GM10266 (cell line): ENCODE results near the gene CACNB4.

Experiments
- DNase-seq: peaks from one replicate; pipeline ENCODE4 v3.0.0; 2012; ENCODE audit errors: extremely low spot score
- CTCF ChIP-seq: IDR thresholded peaks from 2 replicates; pipeline ENCODE4 v1.5.1; 2012; ENCODE audit warnings: mild to moderate bottlenecking, low read depth; ENCODE audit not compliant: control insufficient read depth, insufficient read depth; ENCODE audit errors: missing control alignments

CACNB4 gene

GRCh38 chr2:151991010-151991409, 107.8 kb downstream of the CACNB4 start:
- no peak for DNase-seq
- TF ChIP-seq CTCF = no peak

- TF ChIP-seq CTCF = no peak
- DNase-seq = no peak
Measured at GRCh38 chr2:151989378-151989777, 109.5 kb downstream of the CACNB4 start.

- no peak for TF ChIP-seq CTCF
Measured at GRCh38 chr2:151987484-151987883, 111.4 kb downstream of the CACNB4 start.

GRCh38 chr2:151984424-151985083, 114.3 kb downstream of the CACNB4 start:
- no peak for DNase-seq
- no peak for TF ChIP-seq CTCF

More at GRCh38 chr2:151987484-151987883, 111.4 kb downstream of the CACNB4 start:
- DNase-seq = no peak

- DNase-seq = no peak
- TF ChIP-seq CTCF = no peak
Measured at GRCh38 chr2:151983221-151983620, 115.6 kb downstream of the CACNB4 start.

GRCh38 chr2:151981886-151982285, 117.0 kb downstream of the CACNB4 start:
- no peak for DNase-seq
- no peak for TF ChIP-seq CTCF

- no peak for DNase-seq
- no peak for TF ChIP-seq CTCF
Measured at GRCh38 chr2:151979694-151980093, 119.2 kb downstream of the CACNB4 start.
